ENCODE measurements around the gene VGLL4.

DNA sequence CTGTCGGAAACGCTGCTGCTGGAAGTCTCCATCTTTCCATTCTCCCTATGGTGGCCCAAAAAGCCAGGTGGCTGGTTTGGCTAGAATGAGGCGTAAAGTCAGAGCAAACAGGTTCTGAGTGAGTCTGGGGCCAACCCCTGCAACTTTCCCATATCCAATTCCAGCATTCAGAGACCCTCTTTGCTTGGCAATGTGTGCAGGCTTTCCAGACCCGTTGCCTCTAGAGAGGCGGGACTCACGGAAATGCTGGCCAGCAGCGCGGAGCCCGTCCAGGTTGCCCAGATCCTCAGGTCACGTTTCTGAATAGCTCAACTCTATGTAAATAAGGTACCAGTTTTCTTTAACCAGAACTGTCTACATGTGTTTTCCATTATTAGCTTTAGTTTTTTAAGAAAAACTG lies 68.0 kb downstream of the VGLL4 start:
- TF ChIP-seq, protein P1, sequence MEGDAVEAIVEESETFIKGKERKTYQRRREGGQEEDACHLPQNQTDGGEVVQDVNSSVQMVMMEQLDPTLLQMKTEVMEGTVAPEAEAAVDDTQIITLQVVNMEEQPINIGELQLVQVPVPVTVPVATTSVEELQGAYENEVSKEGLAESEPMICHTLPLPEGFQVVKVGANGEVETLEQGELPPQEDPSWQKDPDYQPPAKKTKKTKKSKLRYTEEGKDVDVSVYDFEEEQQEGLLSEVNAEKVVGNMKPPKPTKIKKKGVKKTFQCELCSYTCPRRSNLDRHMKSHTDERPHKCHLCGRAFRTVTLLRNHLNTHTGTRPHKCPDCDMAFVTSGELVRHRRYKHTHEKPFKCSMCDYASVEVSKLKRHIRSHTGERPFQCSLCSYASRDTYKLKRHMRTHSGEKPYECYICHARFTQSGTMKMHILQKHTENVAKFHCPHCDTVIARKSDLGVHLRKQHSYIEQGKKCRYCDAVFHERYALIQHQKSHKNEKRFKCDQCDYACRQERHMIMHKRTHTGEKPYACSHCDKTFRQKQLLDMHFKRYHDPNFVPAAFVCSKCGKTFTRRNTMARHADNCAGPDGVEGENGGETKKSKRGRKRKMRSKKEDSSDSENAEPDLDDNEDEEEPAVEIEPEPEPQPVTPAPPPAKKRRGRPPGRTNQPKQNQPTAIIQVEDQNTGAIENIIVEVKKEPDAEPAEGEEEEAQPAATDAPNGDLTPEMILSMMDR (conservative IDR thresholded peaks at IDR 0.05; ENCODE audit: low read length), result no peak
- no peak for TF ChIP-seq EZH2phosphoT487 (IDR thresholded peaks at IDR 0.05; ENCODE audit: borderline replicate concordance)

All from Loucy (cell line).